Measurements from ENCODE around the gene NR4A1. TPM values are rescaled to one million over a fixed set of nuclear protein-coding genes. Genes with fewer than 3 reads are reported as not detected.

NR4A1 gene
- total RNA-seq, 1 donor from 2014 or later, result 67.0 TPM

DNA sequence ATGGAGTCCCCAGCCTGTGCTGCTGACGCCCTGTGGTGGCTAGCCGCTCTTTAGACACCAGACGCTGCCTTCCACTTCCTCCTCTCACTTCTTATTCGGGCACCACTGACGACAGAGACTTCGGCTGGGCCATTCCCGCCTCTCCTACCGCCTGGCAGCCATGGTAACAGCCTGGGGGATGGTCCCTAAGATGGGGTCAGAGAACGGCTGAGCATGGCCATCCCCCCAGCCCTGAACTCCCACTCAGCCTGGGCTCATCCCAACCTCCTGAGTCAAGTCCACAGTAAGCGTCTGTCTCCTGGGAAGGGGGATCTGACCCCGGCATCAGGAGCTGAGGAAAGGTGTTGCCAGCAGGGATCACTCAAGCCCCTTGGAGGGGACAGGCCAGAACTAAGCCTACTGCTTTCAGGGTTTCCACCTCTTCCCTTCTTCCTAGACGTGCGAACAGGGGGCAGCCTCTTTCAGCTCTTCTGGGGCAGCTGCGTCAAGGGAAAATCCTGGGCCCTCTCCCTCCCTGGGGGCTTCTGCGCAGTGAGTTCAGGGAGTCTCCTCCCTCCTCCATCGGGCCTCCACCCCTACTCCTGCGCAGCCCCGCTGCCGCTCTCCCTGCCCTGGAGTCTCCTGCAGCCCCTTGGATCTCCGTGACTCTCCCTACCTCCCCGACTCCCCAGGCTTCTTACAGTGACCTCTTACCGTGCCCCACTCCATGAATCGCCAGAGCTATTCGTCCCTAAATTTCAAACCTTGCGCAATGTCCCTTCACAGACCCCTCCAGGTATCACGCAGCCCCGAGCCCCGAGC lies 45.1 kb upstream of the NR4A1 start:
- Histone ChIP-seq H3K9me3 (no peaks in the 10 kb centered on the region), H3K27ac (peak overlapping the region; percentile 24), H3K4me3 (peak overlapping the region; percentile 71), H3K27me3 (no peaks in the 10 kb centered on the region), H3K4me1 (peaks cover 31% of the 10 kb centered on the region), H3K36me3 (peaks cover 3% of the 10 kb centered on the region)
- DNase-seq (peak; percentile 87), ATAC-seq (peak; percentile 76)
- intact Hi-C loops (cut with DNase I), result no loop called here
- TF ChIP-seq, protein P1, sequence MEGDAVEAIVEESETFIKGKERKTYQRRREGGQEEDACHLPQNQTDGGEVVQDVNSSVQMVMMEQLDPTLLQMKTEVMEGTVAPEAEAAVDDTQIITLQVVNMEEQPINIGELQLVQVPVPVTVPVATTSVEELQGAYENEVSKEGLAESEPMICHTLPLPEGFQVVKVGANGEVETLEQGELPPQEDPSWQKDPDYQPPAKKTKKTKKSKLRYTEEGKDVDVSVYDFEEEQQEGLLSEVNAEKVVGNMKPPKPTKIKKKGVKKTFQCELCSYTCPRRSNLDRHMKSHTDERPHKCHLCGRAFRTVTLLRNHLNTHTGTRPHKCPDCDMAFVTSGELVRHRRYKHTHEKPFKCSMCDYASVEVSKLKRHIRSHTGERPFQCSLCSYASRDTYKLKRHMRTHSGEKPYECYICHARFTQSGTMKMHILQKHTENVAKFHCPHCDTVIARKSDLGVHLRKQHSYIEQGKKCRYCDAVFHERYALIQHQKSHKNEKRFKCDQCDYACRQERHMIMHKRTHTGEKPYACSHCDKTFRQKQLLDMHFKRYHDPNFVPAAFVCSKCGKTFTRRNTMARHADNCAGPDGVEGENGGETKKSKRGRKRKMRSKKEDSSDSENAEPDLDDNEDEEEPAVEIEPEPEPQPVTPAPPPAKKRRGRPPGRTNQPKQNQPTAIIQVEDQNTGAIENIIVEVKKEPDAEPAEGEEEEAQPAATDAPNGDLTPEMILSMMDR (IDR thresholded peaks at IDR 0.05), result no peak

DNA sequence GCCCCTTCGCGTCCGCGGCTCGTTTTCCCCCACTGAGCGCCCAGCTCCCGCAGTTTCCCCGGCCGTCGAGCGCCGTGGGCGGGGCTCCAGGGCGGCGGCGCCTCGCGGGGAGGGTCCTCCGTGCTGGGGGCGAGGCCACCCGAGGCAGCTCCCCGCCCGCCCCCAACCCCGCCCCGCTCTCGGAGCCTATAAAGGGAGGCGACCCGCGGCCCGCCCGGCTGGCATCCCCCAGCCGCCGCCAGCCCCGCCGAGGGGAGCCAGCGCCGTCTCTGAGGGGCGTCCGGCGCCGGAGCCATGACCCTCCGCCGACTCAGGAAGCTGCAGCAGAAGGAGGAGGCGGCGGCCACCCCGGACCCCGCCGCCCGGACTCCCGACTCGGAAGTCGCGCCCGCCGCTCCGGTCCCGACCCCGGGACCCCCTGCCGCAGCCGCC lies 44.5 kb upstream of the NR4A1 start, which contains the start of gene TAMALIN:
TAMALIN (plus strand) TSS at position 221 of the 432 bp plus-strand sequence; CDS start at position 295, 74 bp downstream.
- Histone ChIP-seq H3K4me3 (peak within 1 kb of the TSS; percentile 71), H3K4me1 (peaks cover 37% of the 10 kb centered on the region), H3K36me3 (peaks cover 9% of the 10 kb centered on the region), H3K27ac (peak within 1 kb of the TSS; percentile 92), H3K27me3 (no peaks in the 10 kb centered on the region), H3K9me3 (no peaks in the 10 kb centered on the region)
- peak; percentile 83 for DNase-seq
- TF ChIP-seq, protein P1 (IDR thresholded peaks at IDR 0.05), result no peak
- intact Hi-C loops (cut with DNase I), result no loop called here
- ATAC-seq, result peak; percentile 60

DNA sequence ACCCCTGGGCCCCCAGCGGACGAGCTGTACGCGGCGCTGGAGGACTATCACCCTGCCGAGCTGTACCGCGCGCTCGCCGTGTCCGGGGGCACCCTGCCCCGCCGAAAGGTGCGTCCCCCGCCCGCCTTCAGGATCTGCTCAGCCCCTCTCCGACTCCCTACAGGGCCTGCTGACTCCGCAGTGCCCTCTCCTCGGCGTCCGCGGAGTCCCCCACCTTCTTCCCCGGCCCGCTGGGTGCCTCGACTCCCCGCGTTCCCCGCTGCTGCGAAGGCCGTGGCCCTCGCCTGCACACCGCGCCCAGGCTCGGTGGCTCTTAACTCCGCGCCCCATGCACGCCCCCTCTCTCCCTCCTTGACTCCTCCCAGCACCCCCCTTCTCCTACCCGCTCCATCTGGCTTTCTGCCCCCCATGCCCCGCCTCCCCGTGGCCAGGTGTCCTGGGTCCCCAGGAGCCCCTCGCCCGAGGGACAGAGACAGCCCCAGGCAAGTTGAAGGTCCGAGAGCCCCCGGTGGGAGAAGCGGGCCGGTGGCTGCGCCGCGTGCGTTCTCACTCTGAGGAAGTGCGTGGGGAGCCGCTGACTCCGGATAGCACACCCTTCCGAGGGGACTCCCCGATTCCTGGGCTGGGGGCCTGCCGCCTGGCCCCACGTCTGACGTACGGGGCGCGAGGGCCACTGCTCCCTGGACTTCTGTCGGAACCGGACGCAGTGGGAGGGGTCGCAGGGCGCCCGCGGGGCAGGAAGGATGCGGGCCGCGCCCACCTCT lies 43.9 kb upstream of the NR4A1 start:
- peak; percentile 27 for ATAC-seq
- no peaks in the 10 kb centered on the region for H3K9me3 ChIP-seq
- no peak for DNase-seq
- peaks cover 37% of the 10 kb centered on the region for H3K4me1 ChIP-seq
- H3K36me3 ChIP-seq, result peaks cover 15% of the 10 kb centered on the region
- H3K27ac ChIP-seq, result peak overlapping the region; percentile 92
- peak overlapping the region; percentile 71 for H3K4me3 ChIP-seq
- no peaks in the 10 kb centered on the region for H3K27me3 ChIP-seq
- intact Hi-C loops (cut with DNase I), result no loop called here
- TF ChIP-seq, protein P1 (IDR thresholded peaks at IDR 0.05), result no peak

DNA sequence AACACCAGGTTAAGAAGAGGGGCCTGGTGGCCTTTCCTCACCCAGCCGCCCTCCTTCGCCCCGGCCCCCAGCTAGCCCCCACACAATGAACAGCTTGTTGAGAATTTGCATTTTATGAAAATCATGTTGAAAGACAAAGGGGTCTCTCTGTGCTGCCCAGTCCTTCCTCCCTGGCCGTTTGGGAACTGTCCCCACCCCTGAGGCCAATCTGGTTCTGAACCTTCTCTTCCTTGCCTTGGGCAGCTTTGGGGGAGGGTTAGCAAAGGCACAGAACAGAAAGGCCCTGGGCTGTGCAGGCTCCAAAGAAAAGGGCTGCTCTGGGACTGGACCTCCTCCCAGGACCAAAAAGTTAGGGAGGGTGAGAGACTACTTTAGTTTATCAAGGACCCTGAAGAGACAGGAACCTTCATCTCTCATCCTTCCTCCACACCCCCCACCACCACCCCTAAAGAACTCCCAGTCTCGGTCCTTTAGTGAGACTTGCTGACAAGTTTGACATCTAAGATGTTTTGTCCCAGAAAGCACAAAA lies 43.2 kb upstream of the NR4A1 start:
- peaks cover 37% of the 10 kb centered on the region for H3K4me1 ChIP-seq
- no peak for ATAC-seq
- intact Hi-C loops (cut with DNase I), result no loop called here
- TF ChIP-seq, protein P1 (IDR thresholded peaks at IDR 0.05), result no peak
- peak overlapping the region; percentile 71 for H3K4me3 ChIP-seq
- peak overlapping the region; percentile 92 for H3K27ac ChIP-seq
- no peaks in the 10 kb centered on the region for H3K9me3 ChIP-seq
- no peak for DNase-seq
- peaks cover 20% of the 10 kb centered on the region for H3K36me3 ChIP-seq
- no peaks in the 10 kb centered on the region for H3K27me3 ChIP-seq

DNA sequence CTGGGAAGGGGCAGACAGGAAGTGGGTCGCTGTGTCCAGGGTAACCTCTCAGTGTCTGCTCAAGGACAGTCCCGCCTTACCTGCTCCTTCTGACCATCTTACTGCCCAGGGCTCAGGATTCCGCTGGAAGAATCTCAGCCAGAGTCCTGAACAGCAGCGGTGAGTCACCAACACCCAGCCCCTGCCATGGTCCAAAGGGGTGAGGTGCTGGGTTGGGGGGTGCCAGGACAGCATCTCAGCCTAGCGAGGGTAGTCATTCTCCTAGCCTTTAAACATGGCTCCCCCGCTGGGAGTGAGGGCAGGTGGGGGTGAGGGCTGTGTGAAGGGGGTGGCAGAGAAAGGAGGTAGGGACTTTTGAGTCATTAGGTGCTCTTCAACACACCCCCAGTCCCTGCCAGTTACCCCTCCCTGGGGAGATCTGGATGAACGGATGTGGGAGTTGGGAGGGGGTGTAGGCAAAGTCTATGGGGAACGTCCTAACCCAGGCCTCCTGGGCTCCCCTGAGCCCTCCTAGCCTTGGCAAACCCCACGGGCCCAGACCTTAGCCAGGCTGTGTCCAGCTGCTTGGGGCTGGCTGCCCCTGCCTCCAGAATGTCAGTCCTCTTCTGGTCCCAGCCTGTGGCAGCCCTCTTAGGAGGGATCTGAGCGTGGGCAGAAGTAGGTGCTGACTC lies 42.0 kb upstream of the NR4A1 start:
- intact Hi-C loops (cut with DNase I), result no loop called here
- H3K27me3 ChIP-seq, result no peaks in the 10 kb centered on the region
- peak overlapping the region; percentile 92 for H3K27ac ChIP-seq
- H3K36me3 ChIP-seq, result peaks cover 27% of the 10 kb centered on the region
- peaks cover 37% of the 10 kb centered on the region for H3K4me1 ChIP-seq
- TF ChIP-seq, protein P1 (IDR thresholded peaks at IDR 0.05), result no peak
- no peaks in the 10 kb centered on the region for H3K9me3 ChIP-seq
- DNase-seq (no peak), ATAC-seq (no peak)
- H3K4me3 ChIP-seq, result peak overlapping the region; percentile 71
